Measurements from ENCODE around the gene OLFM3. TPM values are rescaled to one million over a fixed set of nuclear protein-coding genes. Genes with fewer than 3 reads are reported as not detected.

The OLFM3 gene
- total and polyA plus RNA-seq, 4 donors: not detected

DNA sequence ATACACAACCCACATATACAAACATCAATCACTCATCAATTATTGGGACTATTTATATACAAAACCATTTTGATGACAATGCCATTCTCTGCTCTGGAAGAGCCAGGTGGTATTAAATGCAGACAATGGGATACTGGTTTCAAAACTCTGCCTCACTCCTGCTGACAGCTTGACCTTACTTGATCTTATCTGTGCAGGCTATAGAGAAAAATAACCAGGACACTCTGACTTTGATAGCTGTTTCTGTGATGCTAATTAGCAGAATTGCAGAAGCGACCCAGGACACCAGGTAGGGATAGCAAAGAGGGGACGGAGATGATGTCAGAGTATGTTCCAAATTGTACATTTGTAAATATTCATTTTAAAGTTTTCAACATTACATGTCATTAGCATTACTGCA, 89.5 kb downstream of the OLFM3 start:
- Histone ChIP-seq H3K4me3 (ENCODE audit: low read depth in 1 of 3, low read length in 3 of 3) (no peak overlapping the region), H3K27ac (ENCODE audit: low read depth in 1 of 2, low read length in 2 of 2) (no peak overlapping the region), H3K9ac (ENCODE audit: low read depth in 1 of 2, low read length in 2 of 2) (no peak overlapping the region), H3K9me3 (ENCODE audit: control insufficient read depth in 4 of 4, low read length in 3 of 4) (no peaks in the 10 kb centered on the region), H3K36me3 (ENCODE audit: control insufficient read depth in 4 of 4, insufficient read depth in 3 of 4, low read depth in 1 of 4, low read length in 3 of 4) (no peaks in the 10 kb centered on the region), H3K27me3 (ENCODE audit: control insufficient read depth in 4 of 4, insufficient read depth in 4 of 4, low read length in 3 of 4) (no peaks in the 10 kb centered on the region), H3K4me1 (ENCODE audit: control insufficient read depth in 4 of 4, insufficient read depth in 4 of 4, low read length in 3 of 4) (no peaks in the 10 kb centered on the region)
- 53% methylated on average over 2 of the region's 2 CpGs for WGBS
- TF ChIP-seq NR2F2 (IDR thresholded peaks at IDR 0.05) (no peak), HNF4A (conservative IDR thresholded peaks at IDR 0.05) (no peak), GABPA (IDR thresholded peaks at IDR 0.05 in 1 of 2, conservative IDR thresholded peaks at IDR 0.05 in 1 of 2) (no peak), RAD21 (IDR thresholded peaks at IDR 0.05) (no peak), EGR1 (IDR thresholded peaks at IDR 0.05; ENCODE audit: low read depth in 2 of 2) (no peak), FOXA2 (IDR thresholded peaks at IDR 0.05) (no peak), RXRA (IDR thresholded peaks at IDR 0.05) (no peak), SP1 (IDR thresholded peaks at IDR 0.05) (no peak), JUND (IDR thresholded peaks at IDR 0.05) (no peak)
- TF ChIP-seq, protein P1, sequence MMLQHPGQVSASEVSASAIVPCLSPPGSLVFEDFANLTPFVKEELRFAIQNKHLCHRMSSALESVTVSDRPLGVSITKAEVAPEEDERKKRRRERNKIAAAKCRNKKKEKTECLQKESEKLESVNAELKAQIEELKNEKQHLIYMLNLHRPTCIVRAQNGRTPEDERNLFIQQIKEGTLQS (IDR thresholded peaks at IDR 0.05): no peak
- TF ChIP-seq, protein P2, sequence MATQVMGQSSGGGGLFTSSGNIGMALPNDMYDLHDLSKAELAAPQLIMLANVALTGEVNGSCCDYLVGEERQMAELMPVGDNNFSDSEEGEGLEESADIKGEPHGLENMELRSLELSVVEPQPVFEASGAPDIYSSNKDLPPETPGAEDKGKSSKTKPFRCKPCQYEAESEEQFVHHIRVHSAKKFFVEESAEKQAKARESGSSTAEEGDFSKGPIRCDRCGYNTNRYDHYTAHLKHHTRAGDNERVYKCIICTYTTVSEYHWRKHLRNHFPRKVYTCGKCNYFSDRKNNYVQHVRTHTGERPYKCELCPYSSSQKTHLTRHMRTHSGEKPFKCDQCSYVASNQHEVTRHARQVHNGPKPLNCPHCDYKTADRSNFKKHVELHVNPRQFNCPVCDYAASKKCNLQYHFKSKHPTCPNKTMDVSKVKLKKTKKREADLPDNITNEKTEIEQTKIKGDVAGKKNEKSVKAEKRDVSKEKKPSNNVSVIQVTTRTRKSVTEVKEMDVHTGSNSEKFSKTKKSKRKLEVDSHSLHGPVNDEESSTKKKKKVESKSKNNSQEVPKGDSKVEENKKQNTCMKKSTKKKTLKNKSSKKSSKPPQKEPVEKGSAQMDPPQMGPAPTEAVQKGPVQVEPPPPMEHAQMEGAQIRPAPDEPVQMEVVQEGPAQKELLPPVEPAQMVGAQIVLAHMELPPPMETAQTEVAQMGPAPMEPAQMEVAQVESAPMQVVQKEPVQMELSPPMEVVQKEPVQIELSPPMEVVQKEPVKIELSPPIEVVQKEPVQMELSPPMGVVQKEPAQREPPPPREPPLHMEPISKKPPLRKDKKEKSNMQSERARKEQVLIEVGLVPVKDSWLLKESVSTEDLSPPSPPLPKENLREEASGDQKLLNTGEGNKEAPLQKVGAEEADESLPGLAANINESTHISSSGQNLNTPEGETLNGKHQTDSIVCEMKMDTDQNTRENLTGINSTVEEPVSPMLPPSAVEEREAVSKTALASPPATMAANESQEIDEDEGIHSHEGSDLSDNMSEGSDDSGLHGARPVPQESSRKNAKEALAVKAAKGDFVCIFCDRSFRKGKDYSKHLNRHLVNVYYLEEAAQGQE (IDR thresholded peaks at IDR 0.05): no peak
- TF ChIP-seq, protein P3, sequence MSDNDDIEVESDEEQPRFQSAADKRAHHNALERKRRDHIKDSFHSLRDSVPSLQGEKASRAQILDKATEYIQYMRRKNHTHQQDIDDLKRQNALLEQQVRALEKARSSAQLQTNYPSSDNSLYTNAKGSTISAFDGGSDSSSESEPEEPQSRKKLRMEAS (IDR thresholded peaks at IDR 0.05): no peak
- TF ChIP-seq, protein P4, sequence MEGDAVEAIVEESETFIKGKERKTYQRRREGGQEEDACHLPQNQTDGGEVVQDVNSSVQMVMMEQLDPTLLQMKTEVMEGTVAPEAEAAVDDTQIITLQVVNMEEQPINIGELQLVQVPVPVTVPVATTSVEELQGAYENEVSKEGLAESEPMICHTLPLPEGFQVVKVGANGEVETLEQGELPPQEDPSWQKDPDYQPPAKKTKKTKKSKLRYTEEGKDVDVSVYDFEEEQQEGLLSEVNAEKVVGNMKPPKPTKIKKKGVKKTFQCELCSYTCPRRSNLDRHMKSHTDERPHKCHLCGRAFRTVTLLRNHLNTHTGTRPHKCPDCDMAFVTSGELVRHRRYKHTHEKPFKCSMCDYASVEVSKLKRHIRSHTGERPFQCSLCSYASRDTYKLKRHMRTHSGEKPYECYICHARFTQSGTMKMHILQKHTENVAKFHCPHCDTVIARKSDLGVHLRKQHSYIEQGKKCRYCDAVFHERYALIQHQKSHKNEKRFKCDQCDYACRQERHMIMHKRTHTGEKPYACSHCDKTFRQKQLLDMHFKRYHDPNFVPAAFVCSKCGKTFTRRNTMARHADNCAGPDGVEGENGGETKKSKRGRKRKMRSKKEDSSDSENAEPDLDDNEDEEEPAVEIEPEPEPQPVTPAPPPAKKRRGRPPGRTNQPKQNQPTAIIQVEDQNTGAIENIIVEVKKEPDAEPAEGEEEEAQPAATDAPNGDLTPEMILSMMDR (IDR thresholded peaks at IDR 0.05; ENCODE audit: low read depth, low read length, missing input control): no peak
- DNase-seq (ENCODE audit: low spot score): no peak

DNA sequence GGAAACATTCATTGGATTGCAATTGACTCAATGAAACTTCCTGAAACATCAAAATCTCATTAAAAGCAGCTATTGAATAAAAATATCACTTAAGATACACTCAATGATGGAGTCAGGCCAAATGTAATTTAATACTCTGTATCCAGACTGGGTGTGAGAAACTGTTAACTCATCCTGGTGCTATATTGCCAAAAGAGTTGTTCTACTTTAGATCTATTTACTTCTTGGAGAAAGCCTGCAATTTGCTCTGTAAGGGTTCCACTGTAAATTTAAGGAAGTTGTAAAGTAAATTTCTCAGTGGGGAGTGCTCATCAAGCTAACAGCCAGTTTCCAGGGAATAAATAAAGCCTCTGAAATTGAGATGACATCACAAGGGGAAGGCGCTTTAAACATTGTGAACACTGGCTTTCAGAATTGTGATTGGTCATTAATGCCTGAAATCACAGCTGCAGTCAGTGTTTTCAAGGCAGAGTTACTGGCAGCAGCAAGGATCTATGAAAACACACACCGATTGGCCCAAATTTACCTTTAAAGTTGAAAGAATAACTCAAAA, 91.4 kb downstream of the OLFM3 start:
- no peaks in the 10 kb centered on the region for H3K4me1 ChIP-seq (ENCODE audit: control insufficient read depth in 4 of 4, insufficient read depth in 4 of 4, low read length in 3 of 4)
- no peak overlapping the region for H3K9ac ChIP-seq (ENCODE audit: low read depth in 1 of 2, low read length in 2 of 2)
- H3K27ac ChIP-seq (ENCODE audit: low read depth in 1 of 2, low read length in 2 of 2): no peak overlapping the region
- no peak for DNase-seq (ENCODE audit: low spot score)
- no peaks in the 10 kb centered on the region for H3K9me3 ChIP-seq (ENCODE audit: control insufficient read depth in 4 of 4, low read length in 3 of 4)
- WGBS: 60% methylated on average over 2 of the region's 2 CpGs
- H3K36me3 ChIP-seq (ENCODE audit: control insufficient read depth in 4 of 4, insufficient read depth in 3 of 4, low read depth in 1 of 4, low read length in 3 of 4): no peaks in the 10 kb centered on the region
- no peak overlapping the region for H3K4me3 ChIP-seq (ENCODE audit: low read depth in 1 of 3, low read length in 3 of 3)
- no peaks in the 10 kb centered on the region for H3K27me3 ChIP-seq (ENCODE audit: control insufficient read depth in 4 of 4, insufficient read depth in 4 of 4, low read length in 3 of 4)
- TF ChIP-seq RAD21 (IDR thresholded peaks at IDR 0.05) (no peak), FOXA2 (IDR thresholded peaks at IDR 0.05) (no peak), SP1 (IDR thresholded peaks at IDR 0.05) (no peak), TAF1 (conservative IDR thresholded peaks at IDR 0.05) (no peak), YY1 (IDR thresholded peaks at IDR 0.05) (no peak), NR2F2 (IDR thresholded peaks at IDR 0.05) (no peak), RXRA (IDR thresholded peaks at IDR 0.05) (no peak), GABPA (IDR thresholded peaks at IDR 0.05 in 1 of 2, conservative IDR thresholded peaks at IDR 0.05 in 1 of 2) (no peak), JUND (IDR thresholded peaks at IDR 0.05) (no peak)
- TF ChIP-seq, protein P1 (IDR thresholded peaks at IDR 0.05): no peak
- TF ChIP-seq, protein P4 (IDR thresholded peaks at IDR 0.05; ENCODE audit: low read depth, low read length, missing input control): no peak
- TF ChIP-seq, protein P3 (IDR thresholded peaks at IDR 0.05): no peak
- TF ChIP-seq, protein P2 (IDR thresholded peaks at IDR 0.05): no peak

Measured in liver (tissue), 9 donors.